ENCODE measurements around the gene OVCA2.

The OVCA2 gene

DNA sequence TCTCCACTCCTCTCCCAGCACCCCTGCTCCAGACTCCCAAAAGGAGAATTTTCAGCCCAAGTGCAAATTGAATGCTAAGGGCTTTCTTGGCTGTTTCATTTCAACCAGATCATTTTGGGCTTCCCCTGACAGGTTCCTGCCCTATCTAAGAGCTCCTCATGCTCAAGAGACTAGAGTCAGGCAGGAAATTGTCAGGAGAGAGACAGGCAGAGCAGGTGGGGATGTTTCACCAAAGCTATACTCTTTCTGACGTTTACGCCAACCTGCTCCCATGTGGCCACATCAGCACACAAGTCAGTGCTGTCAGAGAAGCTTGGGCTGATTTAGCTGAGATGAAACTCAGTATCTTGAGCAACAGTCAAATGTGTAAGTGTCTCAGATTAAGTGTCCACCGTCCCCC, 44.5 kb downstream of the OVCA2 start:
- no peak for DNase-seq (ENCODE audit: low spot score)

DNA sequence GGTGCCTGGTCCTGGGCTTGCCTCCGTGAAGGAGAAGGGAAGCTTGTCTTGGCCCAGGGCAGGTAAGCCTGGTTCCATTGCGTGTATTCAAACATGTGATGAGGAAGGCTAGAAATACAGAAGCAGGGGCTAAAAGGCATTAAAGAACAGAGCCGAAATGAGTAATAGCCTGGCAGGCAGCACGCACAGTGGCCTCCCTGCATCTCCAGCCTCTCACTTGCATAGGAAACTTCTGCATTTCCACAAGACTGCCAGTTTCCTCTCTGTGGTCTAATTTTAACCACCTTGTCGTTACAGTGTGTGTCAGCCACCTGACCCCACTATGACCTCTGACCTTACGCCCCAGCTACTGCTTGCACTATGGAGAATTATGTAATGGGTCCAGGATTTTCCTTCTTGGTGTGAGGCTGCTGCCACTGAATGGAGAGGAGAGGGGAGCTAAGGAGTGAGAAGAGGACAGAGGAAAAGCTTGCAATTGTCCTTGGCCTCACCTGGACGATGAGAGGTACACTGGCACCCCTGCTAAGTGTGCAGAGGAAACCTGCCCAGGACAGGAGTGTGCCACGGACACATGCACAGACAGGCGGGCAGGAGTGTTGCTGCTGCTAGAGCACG, 45.9 kb downstream of the OVCA2 start:
- no peak for DNase-seq (ENCODE audit: low spot score)

DNA sequence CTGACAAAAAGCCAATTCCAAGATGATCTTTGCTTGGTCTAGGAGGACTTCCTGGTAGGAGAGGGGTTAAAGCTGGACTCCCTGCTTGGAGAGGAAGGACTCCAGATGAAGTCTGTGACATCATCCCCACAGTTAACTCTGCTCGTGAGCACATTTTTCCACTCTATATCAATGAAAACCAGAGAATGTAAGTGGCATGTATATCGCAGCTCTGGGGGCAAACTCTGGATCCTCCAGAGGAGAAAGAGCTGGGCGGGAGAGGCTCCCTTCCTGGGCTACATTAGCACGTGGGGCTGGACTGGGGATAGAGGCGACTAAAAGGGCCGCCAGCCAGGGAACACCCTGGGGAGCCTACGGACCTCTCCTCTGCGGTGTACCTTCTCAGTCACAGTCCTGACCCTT, 47.2 kb downstream of the OVCA2 start:
- DNase-seq (ENCODE audit: low spot score) = no peak

DNA sequence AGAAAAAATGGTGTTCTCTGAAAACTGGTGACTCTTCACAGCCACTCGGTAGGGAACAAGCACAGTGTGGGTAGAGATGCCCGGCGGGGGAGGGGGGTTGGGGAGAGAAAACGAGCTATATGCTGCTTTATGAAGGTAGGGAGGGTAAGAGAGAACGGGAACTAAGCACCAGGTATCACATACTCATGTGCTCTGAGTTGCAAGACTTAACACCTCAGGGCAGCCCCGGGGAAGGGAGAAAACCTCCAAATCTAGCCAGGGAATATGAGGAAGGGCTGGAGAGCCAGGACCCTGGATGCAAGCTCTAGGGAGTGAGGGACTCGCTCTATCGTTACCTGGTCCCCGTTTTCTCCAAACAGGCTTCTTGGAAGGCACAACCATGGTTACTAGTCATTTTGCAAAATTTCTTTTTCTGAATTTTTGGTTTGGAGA, 48.4 kb downstream of the OVCA2 start:
- DNase-seq (ENCODE audit: low spot score) = no peak

DNA sequence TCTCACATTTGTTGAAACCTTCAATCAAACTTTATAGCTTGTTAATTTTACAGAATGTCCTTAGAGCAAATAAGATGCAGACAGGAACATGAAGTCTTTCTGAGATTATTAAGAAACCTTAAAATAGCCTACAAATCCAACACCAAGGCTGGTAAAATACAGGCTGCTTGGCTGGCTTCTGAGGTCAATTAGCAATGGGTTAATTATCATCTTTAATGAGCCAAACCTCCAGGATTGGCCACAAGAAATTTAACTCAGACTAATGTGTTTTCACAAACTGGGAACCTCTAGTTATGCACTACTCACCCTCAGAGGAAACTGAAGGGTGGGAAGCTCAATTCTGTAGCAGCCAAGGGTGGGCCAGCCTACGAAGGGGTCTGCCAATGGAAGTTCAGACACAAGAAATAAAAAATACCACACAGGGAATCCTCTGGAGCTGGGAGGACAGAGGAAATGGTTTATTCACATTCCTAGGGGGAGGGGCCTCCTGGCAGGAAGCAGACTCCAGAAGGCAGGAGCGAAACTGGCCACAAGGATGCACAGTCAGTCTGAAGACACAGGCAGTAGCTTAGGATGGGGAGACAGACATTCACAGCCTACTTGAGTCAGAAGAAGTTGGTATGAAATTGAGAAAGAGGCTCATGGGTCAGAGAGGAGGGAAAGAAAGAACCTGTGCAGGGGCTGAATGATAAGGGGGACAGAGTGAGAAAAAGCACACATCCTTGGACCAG, 49.1 kb downstream of the OVCA2 start:
- peak; percentile 51 for DNase-seq (ENCODE audit: low spot score)

GRCh38 chr17:2092253-2092652, 50.4 kb downstream of the OVCA2 start:
- no peak for DNase-seq (ENCODE audit: low spot score)

Data from cerebellar cortex (tissue), 1 donor.